NT2/D1 (cell line): ENCODE results near the gene LRRC47.

Experiments used
- YY1 ChIP-seq: IDR thresholded peaks from 2 replicates; pipeline ENCODE4 v1.6.1; 2011; ENCODE audit not compliant: insufficient read length, insufficient read depth
- ZNF274 ChIP-seq: IDR thresholded peaks from 2 replicates; pipeline ENCODE4 v1.6.1; 2011; ENCODE audit warnings: mild to moderate bottlenecking, low read depth, low read length

DNA sequence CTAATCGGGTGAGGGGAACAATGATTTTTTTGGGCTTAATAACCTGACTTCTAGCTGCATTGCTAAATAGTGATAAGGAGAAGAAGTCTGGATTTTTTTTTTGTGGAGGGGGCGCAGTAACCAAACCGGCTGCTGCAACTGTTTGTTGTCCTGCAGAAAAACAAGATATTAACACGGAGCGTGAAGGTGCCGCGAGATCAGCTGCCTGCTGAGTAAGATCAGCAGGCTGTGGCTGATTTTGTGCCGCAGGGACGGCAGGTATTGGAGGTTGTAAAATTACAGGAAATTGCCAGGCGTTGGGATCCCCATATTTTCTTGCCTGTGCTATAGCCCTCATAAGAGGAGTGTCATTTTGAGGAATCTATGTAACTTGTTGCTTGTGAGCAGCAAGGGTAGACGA lies 8.7 kb upstream of the LRRC47 start:
- TF ChIP-seq ZNF274 (no peak), YY1 (no peak)
